Activated T-helper 2 cell treated with anti-CD3 and anti-CD28 coated beads, Interferon-gamma antibody, Interleukin-2, Interleukin-4, amounts not matched to agents 10 μg/mL and 5 μg/mL and 100 μg/mL, durations not matched to agents 14 hours and 24 hours and 36 hours (primary cell): Measurements from ENCODE around the gene MRAP2. TPM values are rescaled to one million over a fixed set of nuclear protein-coding genes. Genes with fewer than 3 reads are reported as not detected.
"Not testable (repeated sequence)": the region's sequence is repeated elsewhere in the genome, so short reads cannot be mapped to it uniquely, and the experiment has no call there.

Source experiments
- DNase-seq: peaks from one replicate; pipeline ENCODE4 v3.0.0; 2021; ENCODE audit warnings: low spot score
- H3K27ac Mint-ChIP-seq: one replicate; pipeline ENCODE4 v1.8.0; 2021; ENCODE audit warnings: mixed read lengths
- H3K27me3 Mint-ChIP-seq: one replicate; pipeline ENCODE4 v1.8.0; 2021; ENCODE audit warnings: low read depth, mixed read lengths
- H3K36me3 Mint-ChIP-seq: one replicate; pipeline ENCODE4 v1.8.0; 2021; ENCODE audit warnings: low read depth, mixed read lengths
- H3K4me1 Mint-ChIP-seq: one replicate; pipeline ENCODE4 v1.8.0; 2021; ENCODE audit warnings: low read depth, mixed read lengths
- H3K4me3 Mint-ChIP-seq: one replicate; pipeline ENCODE4 v1.8.0; 2021; ENCODE audit warnings: low read depth, mild to moderate bottlenecking, moderate library complexity, mixed read lengths
- H3K9me3 Mint-ChIP-seq: one replicate; pipeline ENCODE4 v1.8.0; 2021; ENCODE audit warnings: mixed read lengths
- intact Hi-C: fragments of 100-400 bp; cut with micrococcal nuclease; formaldehyde crosslinking; loops from one replicate; pipeline ENCODE4 v1.15.1; 2023
- total RNA-seq: library from RNA; stranded (reverse); gene quantifications from 2 replicates; pipeline ENCODE4 v1.2.3, GENCODE V29; 2022

Gene MRAP2
- total RNA-seq, 1 donor from 2014 or later: 0.07 TPM

GRCh38 chr6:84017709-84018452, 15.7 kb upstream of the MRAP2 start:
- Mint-ChIP-seq H3K4me3 (no peak overlapping the region), H3K9me3 (no peaks in the 10 kb centered on the region), H3K4me1 (peaks cover 2% of the 10 kb centered on the region), H3K27ac (no peak overlapping the region), H3K27me3 (no peaks in the 10 kb centered on the region), H3K36me3 (no peaks in the 10 kb centered on the region)
- intact Hi-C loops: no loop called here
- no peak for DNase-seq

GRCh38 chr6:84018453-84019061, 15.0 kb upstream of the MRAP2 start:
- Mint-ChIP-seq H3K27me3 (no peaks in the 10 kb centered on the region), H3K27ac (no peak overlapping the region), H3K9me3 (no peaks in the 10 kb centered on the region), H3K4me3 (no peak overlapping the region), H3K4me1 (peaks cover 2% of the 10 kb centered on the region), H3K36me3 (no peaks in the 10 kb centered on the region)
- DNase-seq: no peak
- intact Hi-C loops: no loop called here

- DNase-seq: no peak
- Mint-ChIP-seq H3K36me3 (no peaks in the 10 kb centered on the region), H3K27me3 (no peaks in the 10 kb centered on the region), H3K9me3 (no peaks in the 10 kb centered on the region), H3K4me1 (peaks cover 2% of the 10 kb centered on the region), H3K4me3 (no peak overlapping the region), H3K27ac (no peak overlapping the region)
- intact Hi-C loops: no loop called here
These were observed 14.3 kb upstream of the MRAP2 start for GRCh38 chr6:84019141-84019841.

- intact Hi-C loops: no loop called here
- Mint-ChIP-seq H3K9me3 (no peaks in the 10 kb centered on the region), H3K27ac (no peak overlapping the region), H3K27me3 (no peaks in the 10 kb centered on the region), H3K36me3 (no peaks in the 10 kb centered on the region), H3K4me3 (no peak overlapping the region), H3K4me1 (peaks cover 2% of the 10 kb centered on the region)
- no peak for DNase-seq
These were observed 13.7 kb upstream of the MRAP2 start for GRCh38 chr6:84019842-84020211.

GRCh38 chr6:84021625-84022024, 11.9 kb upstream of the MRAP2 start:
- Mint-ChIP-seq H3K9me3 (peaks cover 7% of the 10 kb centered on the region), H3K27me3 (no peaks in the 10 kb centered on the region), H3K27ac (no peak overlapping the region), H3K4me1 (peaks cover 2% of the 10 kb centered on the region), H3K4me3 (no peak overlapping the region), H3K36me3 (no peaks in the 10 kb centered on the region)
- no peak for DNase-seq
- intact Hi-C loops: no loop called here

GRCh38 chr6:84026721-84027164, 6.8 kb upstream of the MRAP2 start:
- intact Hi-C loops: no loop called here
- no peaks in the 10 kb centered on the region for H3K4me1 Mint-ChIP-seq
- H3K9me3 Mint-ChIP-seq: peaks cover 7% of the 10 kb centered on the region
- no peak overlapping the region for H3K27ac Mint-ChIP-seq
- no peaks in the 10 kb centered on the region for H3K36me3 Mint-ChIP-seq
- peaks cover 3% of the 10 kb centered on the region for H3K27me3 Mint-ChIP-seq
- H3K4me3 Mint-ChIP-seq: no peak overlapping the region
- DNase-seq: no peak

- no peak for DNase-seq
- Mint-ChIP-seq H3K9me3 (peaks cover 7% of the 10 kb centered on the region), H3K36me3 (no peaks in the 10 kb centered on the region), H3K27ac (no peak overlapping the region), H3K27me3 (peaks cover 11% of the 10 kb centered on the region), H3K4me1 (no peaks in the 10 kb centered on the region), H3K4me3 (no peak overlapping the region)
- intact Hi-C loops: no loop called here
These were observed 6.0 kb upstream of the MRAP2 start for GRCh38 chr6:84027340-84028181.

GRCh38 chr6:84028350-84028749, 5.2 kb upstream of the MRAP2 start:
- Mint-ChIP-seq H3K27me3 (peaks cover 19% of the 10 kb centered on the region), H3K9me3 (peaks cover 7% of the 10 kb centered on the region), H3K27ac (no peak overlapping the region), H3K4me1 (no peaks in the 10 kb centered on the region), H3K36me3 (no peaks in the 10 kb centered on the region), H3K4me3 (no peak overlapping the region)
- intact Hi-C loops: no loop called here
- DNase-seq: no peak

- not testable (repeated sequence) for H3K4me1 Mint-ChIP-seq, H3K9me3 Mint-ChIP-seq, DNase-seq, H3K36me3 Mint-ChIP-seq, H3K4me3 Mint-ChIP-seq, H3K27ac Mint-ChIP-seq
- intact Hi-C loops: loop anchor here (10.0 kb wide), 1 partner anchor 147 kb away; no protein-coding TSS in a partner anchor
- H3K27me3 Mint-ChIP-seq: peaks cover 34% of the 10 kb centered on the region
These were observed 1.6 kb upstream of the MRAP2 start for GRCh38 chr6:84032000-84032399.

- no peaks in the 10 kb centered on the region for H3K36me3 Mint-ChIP-seq
- no peak for DNase-seq
- no peak overlapping the region for H3K27ac Mint-ChIP-seq
- peaks cover 34% of the 10 kb centered on the region for H3K27me3 Mint-ChIP-seq
- peaks cover 3% of the 10 kb centered on the region for H3K4me1 Mint-ChIP-seq
- intact Hi-C loops: loop anchor here (10.0 kb wide), 1 partner anchor 151 kb away; no protein-coding TSS in a partner anchor
- no peaks in the 10 kb centered on the region for H3K9me3 Mint-ChIP-seq
- no peak overlapping the region for H3K4me3 Mint-ChIP-seq
These were observed 1.9 kb downstream of the MRAP2 start for GRCh38 chr6:84035484-84035883.

GRCh38 chr6:84037425-84038089, 4.0 kb downstream of the MRAP2 start:
- H3K9me3 Mint-ChIP-seq: no peaks in the 10 kb centered on the region
- intact Hi-C loops: loop anchor here (10.0 kb wide), 1 partner anchor 153 kb away; no protein-coding TSS in a partner anchor
- peaks cover 23% of the 10 kb centered on the region for H3K27me3 Mint-ChIP-seq
- H3K36me3 Mint-ChIP-seq: no peaks in the 10 kb centered on the region
- H3K4me1 Mint-ChIP-seq: peaks cover 3% of the 10 kb centered on the region
- H3K27ac Mint-ChIP-seq: no peak overlapping the region
- no peak for DNase-seq
- H3K4me3 Mint-ChIP-seq: no peak overlapping the region

- Mint-ChIP-seq H3K4me1 (no peaks in the 10 kb centered on the region), H3K36me3 (no peaks in the 10 kb centered on the region), H3K27ac (no peak overlapping the region), H3K4me3 (no peak overlapping the region), H3K27me3 (peaks cover 2% of the 10 kb centered on the region), H3K9me3 (no peaks in the 10 kb centered on the region)
- intact Hi-C loops: no loop called here
- no peak for DNase-seq
These were observed 9.0 kb downstream of the MRAP2 start for GRCh38 chr6:84042603-84043002.
